H54 (cell line): ENCODE measurements around the gene GALNT13.

Source experiments
- DNase-seq: peaks from one replicate; pipeline ENCODE4 v3.0.0; 2011; ENCODE audit warnings: low spot score, mixed read lengths; ENCODE audit not compliant: insufficient read length
- FAIRE-seq: peaks from 3 replicates; lab custom pipeline; 2011; peaks lifted over from hg19 to GRCh38; lab: Jason Lieb, UNC
- POLR2A ChIP-seq: IDR thresholded peaks from 2 replicates; pipeline ENCODE4 v1.6.1; 2011; ENCODE audit warnings: low read depth, mild to moderate bottlenecking, low read length

Gene GALNT13

DNA sequence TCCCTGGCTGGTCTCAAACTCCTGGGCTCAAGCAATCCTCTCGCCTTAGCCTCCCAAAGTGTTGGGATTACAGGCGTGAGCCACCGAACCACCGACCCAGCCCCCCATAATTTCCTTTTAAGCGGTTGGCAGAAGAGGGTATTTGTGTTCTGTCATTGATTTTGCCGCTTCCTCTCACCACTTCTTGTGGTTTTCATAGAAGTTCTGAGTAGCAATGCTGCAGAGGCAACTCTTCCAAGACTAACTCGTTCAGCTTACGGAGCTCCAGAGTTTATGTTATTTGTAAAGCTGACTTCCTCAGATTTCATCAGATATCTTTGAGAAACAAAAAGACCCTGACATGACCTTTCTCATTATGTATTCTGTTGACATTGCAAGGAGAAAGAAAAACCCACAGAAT, 565.4 kb downstream of the GALNT13 start:
- no peak for FAIRE-seq
- TF ChIP-seq POLR2A, result no peak
- no peak for DNase-seq

DNA sequence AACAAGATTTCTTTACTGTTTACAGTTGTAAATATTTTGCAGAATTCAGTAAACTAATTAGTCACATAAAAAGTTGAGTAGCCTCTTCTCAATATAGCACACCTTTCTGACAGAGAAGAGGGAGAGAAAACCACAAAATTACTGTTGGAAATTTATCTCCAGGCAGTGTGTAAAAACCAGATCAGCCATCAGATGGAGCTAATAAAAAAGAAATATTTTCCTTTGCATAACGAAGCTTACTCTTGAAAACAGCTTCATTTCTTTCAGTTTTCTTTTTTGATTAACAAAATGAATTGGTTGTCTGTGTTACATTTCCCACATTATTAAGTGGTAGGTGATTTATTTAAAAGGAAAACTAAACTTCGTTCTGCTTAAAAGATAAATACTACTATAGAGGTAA, 567.4 kb downstream of the GALNT13 start:
- FAIRE-seq (no peak), DNase-seq (no peak)
- TF ChIP-seq POLR2A, result no peak

DNA sequence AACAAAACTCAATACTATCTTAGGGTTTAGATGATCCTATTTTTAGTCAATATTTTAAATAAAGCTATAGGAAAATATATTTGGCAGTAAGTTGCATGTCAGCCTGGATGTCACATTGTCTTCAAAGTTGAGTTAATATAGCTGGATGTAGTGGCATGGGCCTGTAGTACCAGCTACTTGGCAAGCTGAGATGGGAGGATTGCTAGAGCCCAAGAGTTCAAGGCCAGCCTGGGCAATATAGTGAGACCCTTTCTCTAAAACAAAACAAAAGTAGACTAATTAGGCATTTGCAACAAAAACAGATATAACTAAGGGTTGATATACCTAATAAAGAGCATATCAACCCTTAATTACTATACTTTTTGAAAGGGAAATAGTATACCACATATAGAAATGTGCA, 572.2 kb downstream of the GALNT13 start:
- TF ChIP-seq POLR2A, result no peak
- no peak for FAIRE-seq
- no peak for DNase-seq

DNA sequence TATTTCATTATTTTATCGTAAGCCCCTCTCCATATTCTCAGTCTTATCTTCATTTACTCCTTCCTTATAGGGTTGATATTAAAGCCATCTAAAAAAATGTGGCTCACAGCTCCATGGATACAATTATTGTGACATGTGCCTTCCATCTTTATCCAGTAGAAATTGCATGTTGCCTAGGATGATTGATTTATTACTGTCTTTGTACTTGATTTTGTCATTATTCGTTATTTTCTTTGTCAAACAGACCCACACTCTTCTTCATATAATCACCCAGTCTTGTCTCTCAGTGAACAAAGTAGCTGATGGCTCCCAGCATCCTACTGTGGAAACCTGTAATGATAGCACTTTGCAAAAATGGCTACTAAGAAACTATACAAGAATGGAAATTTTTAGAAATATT, 574.6 kb downstream of the GALNT13 start:
- FAIRE-seq (peak; percentile 55), DNase-seq (no peak)
- TF ChIP-seq POLR2A, result no peak

DNA sequence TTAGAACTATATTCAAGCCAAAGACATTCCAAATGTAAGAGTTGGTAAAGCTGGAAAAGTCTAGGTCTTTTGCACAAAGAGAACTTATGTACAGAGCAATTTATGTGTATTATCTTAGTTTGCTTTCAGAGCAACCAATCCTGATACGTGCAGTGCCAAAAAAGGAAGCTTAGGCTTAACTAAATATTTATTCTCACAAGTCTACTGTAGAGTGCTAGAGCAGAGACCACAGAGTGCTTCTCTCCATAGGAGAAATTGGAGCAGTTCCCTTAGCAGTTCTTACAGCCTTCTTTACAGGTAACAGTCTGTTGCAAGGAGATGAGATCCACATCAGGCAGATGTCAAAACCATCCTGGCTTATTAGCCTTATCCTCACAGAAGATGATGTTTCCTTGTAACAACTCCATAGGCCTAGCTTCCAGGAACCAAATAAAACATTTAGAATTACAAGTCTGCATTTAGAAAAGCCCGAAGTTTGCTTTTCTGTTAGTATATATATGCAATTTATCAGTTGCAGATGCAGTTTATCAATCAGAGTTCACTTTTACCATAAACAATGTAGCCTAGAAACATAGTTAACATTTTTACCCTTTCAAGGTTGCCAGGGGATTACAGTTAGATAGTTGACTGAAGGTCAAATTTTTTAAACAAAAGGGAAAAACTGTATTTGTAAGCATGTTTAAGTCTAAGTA, 576.2 kb downstream of the GALNT13 start:
- TF ChIP-seq POLR2A, result no peak
- FAIRE-seq (no peak), DNase-seq (no peak)

DNA sequence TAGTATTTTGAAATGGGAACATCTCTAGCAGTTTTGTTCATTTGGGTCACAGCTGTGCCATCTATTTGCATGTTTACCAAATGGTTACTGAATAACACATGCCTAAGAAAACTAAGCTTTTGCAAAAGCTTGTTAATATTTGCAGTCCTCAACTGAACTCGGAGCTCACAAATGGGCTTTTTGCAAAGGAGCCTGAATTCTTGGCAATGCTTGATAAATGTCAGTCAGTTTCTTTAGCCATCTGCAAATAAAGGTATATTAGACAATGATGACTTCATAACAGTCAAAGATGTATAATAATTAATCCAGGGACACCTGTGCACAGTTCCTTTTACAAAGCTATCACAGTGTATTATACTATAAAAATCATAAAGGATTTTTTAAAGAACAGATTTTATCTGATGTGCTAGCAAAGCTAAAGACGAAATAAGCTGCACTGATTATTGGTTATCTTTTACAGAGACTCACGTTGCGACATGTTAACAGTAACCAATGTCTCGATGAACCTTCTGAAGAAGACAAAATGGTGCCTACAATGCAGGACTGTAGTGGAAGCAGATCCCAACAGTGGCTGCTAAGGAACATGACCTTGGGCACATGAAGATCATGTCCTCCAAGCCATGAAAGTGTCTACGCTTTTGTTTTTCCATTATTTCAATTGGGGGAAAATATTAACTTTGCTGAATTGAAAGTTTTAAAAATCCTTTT, 578.4 kb downstream of the GALNT13 start:
- DNase-seq (no peak), FAIRE-seq (no peak)
- no peak for TF ChIP-seq POLR2A

DNA sequence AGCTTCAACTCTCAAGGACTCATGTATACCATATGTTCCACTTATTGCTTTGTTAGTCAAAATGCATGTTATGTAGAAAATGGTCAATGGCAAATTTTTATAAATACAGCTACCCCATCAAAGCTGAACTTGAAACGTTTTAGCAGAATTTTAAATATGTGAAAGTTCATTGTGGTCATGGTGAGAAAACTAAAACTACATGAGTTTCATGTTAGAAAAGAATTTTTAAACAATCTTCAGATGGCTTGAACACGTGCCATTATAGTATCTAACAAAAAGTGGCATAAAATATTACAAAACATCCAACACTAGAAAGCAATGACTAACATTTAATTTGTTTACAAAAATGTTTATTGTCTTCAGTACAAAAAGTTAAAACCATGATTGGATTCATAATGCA, 580.7 kb downstream of the GALNT13 start:
- DNase-seq, result no peak
- FAIRE-seq, result no peak
- no peak for TF ChIP-seq POLR2A

DNA sequence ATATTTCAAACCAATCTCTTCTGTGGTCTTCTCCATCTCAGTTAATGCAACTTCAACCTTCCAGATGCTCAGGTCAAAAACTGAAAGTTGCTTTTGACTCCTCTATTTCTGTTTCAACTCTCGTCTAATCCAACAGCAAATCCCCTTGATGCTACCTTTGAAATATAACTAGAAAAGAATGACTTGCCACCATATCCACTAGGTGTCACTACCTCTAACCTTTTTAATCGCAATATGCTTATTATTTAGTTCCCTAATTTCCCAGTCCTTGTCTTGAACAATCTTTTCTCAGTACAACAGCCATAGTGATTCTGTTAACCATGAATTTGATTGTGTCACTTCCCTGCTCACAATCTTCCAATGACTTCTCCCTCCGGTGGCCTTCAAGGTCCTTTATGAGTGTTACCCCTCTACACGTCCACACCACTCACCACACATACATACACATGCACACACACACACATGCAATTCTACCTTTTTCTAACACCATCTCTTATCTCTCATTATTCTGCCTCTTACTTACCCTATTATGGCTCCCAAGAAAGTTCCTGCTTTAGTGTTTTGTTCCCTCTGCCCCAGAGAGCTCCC, 581.3 kb downstream of the GALNT13 start:
- no peak for TF ChIP-seq POLR2A
- no peak for DNase-seq
- peak; percentile 30 for FAIRE-seq

DNA sequence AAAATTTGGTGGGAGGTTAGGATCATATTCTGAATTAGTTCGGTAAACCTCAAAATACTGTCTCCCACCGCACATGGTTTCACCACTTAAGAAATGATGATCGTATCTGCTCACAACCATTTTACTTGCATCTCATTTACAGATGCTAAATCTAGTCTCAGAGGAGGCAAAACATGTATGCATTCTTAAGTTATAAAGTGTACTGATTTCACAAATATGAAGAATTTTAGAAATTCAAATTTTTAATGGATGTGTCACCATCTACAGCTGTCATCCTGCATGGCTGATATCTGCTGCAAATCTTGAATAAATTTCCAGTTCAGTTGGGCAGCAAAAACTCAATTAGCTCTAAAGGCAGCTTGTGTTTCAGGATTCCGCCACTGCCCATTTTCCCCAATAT, 583.4 kb downstream of the GALNT13 start:
- no peak for TF ChIP-seq POLR2A
- peak; percentile 70 for FAIRE-seq
- DNase-seq, result no peak

DNA sequence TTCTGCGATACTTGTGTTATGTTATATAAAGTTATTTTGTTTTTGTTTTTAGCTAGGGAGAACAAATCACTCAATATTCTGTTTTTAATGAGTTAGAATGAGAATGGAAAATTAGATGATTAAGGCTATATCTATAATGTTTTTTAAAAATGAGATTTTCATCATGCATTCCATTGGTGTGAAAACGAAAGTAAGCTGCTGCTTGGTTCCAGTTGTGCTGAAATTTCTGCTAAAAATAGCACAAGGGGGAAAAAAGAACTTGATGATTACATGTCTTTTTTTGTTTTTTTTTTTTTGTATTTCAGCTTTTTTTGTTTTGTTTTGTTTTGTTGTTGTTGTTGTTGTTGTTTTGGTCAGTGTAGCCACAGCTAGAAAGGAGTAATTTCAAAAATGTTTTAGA, 584.1 kb downstream of the GALNT13 start:
- DNase-seq, result no peak
- TF ChIP-seq POLR2A, result no peak
- FAIRE-seq, result no peak

DNA sequence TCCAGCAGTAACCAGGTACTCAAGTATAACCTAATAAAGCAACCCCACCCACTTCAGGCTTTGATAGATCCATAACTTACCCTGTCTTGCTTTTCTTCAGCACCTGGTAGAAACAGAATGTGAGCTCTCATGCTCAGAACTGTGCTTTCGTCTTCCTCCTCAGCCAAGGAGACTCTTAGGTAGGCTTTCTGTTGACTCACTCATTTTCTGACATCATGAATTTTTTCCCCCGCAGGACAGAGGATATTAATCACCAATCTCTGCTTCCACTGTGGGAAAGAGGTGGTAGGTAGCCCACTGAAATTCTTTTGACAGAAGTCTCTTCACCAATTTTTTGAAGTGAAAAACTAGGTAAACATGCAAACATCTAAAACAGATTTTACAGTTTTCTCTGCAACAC, 585.6 kb downstream of the GALNT13 start:
- FAIRE-seq (peak; percentile 87), DNase-seq (no peak)
- no peak for TF ChIP-seq POLR2A

DNA sequence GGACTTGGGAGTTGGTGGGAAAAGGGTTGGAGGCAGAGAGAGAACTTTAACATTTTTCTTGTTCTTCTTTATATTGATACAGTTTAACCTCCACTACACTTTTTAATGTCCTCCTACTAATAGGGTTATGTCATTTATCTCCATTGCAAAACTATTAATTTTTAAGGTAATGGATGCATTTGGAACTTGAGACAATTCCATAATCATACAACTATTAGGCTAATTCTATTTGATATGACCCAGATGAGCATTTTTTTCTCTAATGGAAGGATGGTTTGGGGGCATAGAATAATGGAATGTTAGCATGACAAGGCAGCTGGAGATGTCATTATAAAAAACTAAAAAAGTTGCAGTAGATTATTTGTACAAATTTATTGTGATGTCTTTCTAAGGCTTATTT, 587.6 kb downstream of the GALNT13 start:
- TF ChIP-seq POLR2A, result no peak
- DNase-seq, result no peak
- FAIRE-seq, result no peak

DNA sequence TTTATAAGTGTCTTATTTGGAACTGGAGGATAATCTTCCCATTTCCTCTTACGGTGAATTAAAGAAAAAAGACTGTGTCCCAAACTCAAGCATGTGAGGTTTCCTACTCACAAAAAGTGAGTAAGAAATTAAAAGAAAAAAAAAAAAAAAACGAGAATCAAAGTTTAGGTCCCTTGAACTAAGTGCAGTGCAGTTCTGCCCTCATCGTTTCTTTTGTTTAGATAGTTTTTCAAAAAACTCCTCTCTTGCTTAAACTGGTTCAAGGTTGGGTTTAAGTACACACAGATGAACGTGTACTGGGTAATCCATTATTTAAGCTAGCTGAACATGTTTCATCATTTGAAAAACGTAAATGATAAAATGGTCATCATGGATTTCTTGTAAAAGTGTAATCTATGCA, 590.9 kb downstream of the GALNT13 start:
- DNase-seq, result no peak

DNA sequence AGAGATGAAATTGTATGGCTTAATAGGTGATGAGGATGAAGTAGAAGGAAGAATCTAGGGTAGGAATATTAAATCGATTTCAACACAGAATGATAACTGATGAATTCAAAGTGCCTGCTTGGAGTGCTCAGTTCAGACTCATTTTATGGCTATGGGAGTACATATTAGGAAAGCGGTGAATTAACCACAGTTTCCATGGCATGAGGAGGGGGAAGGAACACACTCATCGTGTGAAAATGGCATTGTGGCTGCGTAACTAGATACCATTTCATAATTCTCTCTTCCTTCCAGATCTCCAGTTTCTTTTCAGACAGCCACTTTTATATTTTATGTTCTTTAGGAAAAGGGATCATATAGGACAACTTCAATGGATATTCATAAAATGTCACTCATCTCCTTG, 594.5 kb downstream of the GALNT13 start:
- DNase-seq (no peak), FAIRE-seq (no peak)
- no peak for TF ChIP-seq POLR2A

More for the DNA sequence above, 590.9 kb downstream of the GALNT13 start:
- FAIRE-seq, result no peak
- no peak for TF ChIP-seq POLR2A
